CD4-positive, alpha-beta T cell treated with Interleukin-17A for 4 hours (primary cell): ENCODE measurements around the gene NPR2.

Experiments
- DNase-seq: peaks from one replicate; pipeline ENCODE4 v3.0.0-alpha.2; 2020; ENCODE audit warnings: mixed read lengths

Gene NPR2

GRCh38 chr9:35791297-35791921 lies at the start of gene NPR2:
Gene NPR2, plus strand, starts transcription at chr9:35791591. Its CDS starts 818 bp downstream, at chr9:35792409.
- DNase-seq: no peak

- peak; percentile 14 for DNase-seq
Measured at GRCh38 chr9:35741740-35742139, 49.7 kb upstream of the NPR2 start.

- no peak for DNase-seq
Measured at GRCh38 chr9:35743452-35743851, 47.9 kb upstream of the NPR2 start.

GRCh38 chr9:35743880-35744518 lies 47.4 kb upstream of the NPR2 start:
- no peak for DNase-seq

- DNase-seq: no peak
Measured at GRCh38 chr9:35745569-35745968, 45.8 kb upstream of the NPR2 start.

- no peak for DNase-seq
Measured at GRCh38 chr9:35746583-35746982, 44.8 kb upstream of the NPR2 start.

GRCh38 chr9:35748242-35748857 lies 43.0 kb upstream of the NPR2 start:
- peak; percentile 20 for DNase-seq

- DNase-seq: peak; percentile 74
Measured at GRCh38 chr9:35748858-35749514, 42.4 kb upstream of the NPR2 start, which contains the start of the genes GBA2 and RGP1. Gene GBA2, minus strand, starts transcription at chr9:35749228. Its CDS starts 524 bp downstream, at chr9:35748704. Gene RGP1, plus strand, starts transcription at chr9:35749287. Its CDS starts 469 bp downstream, at chr9:35749756.

GRCh38 chr9:35749515-35750255 lies 41.7 kb upstream of the NPR2 start:
- peak; percentile 62 for DNase-seq

GRCh38 chr9:35750256-35750531 lies 41.2 kb upstream of the NPR2 start:
- no peak for DNase-seq

GRCh38 chr9:35753466-35753865 lies 37.9 kb upstream of the NPR2 start:
- DNase-seq: no peak

- DNase-seq: no peak
Measured at GRCh38 chr9:35754264-35754663, 37.1 kb upstream of the NPR2 start, which contains the start of gene MSMP. Gene MSMP, minus strand, starts transcription at chr9:35754276. Its CDS starts 147 bp downstream, at chr9:35754129.

- no peak for DNase-seq
Measured at GRCh38 chr9:35755071-35755470, 36.3 kb upstream of the NPR2 start.

GRCh38 chr9:35756275-35757225 lies 34.8 kb upstream of the NPR2 start:
- peak; percentile 84 for DNase-seq

GRCh38 chr9:35757226-35757891 lies 34.0 kb upstream of the NPR2 start:
- no peak for DNase-seq

GRCh38 chr9:35757892-35758275 lies 33.5 kb upstream of the NPR2 start:
- no peak for DNase-seq

- no peak for DNase-seq
Measured at GRCh38 chr9:35758475-35759050, 32.8 kb upstream of the NPR2 start.

GRCh38 chr9:35759795-35760194 lies 31.6 kb upstream of the NPR2 start:
- no peak for DNase-seq

GRCh38 chr9:35760651-35761050 lies 30.7 kb upstream of the NPR2 start:
- no peak for DNase-seq

GRCh38 chr9:35763181-35763580 lies 28.2 kb upstream of the NPR2 start:
- no peak for DNase-seq

- DNase-seq: no peak
Measured at GRCh38 chr9:35763803-35764202, 27.6 kb upstream of the NPR2 start.
